ENCODE data around the gene ABCD4. TPM values are rescaled to one million over a fixed set of nuclear protein-coding genes. Genes with fewer than 3 reads are reported as not detected.

Gene ABCD4
- polyA plus RNA-seq, 1 donor from 2014 or later = 106 TPM

- H2AFZ ChIP-seq (ENCODE audit: low read depth, low read length) = no peak overlapping the region
- no peaks in the 10 kb centered on the region for H3K36me3 ChIP-seq (ENCODE audit: insufficient read depth, low read length)
- H3K79me2 ChIP-seq (replicated peaks; ENCODE audit: insufficient read depth, low read length) = no peaks in the 10 kb centered on the region
- no peaks in the 10 kb centered on the region for H3K9me3 ChIP-seq (ENCODE audit: low read length)
- H3K9me2 ChIP-seq (ENCODE audit: insufficient read depth, low read length) = no peaks in the 10 kb centered on the region
- H3K27me3 ChIP-seq (ENCODE audit: insufficient read depth, low read depth, low read length) = peaks cover 64% of the 10 kb centered on the region
- H3K27ac ChIP-seq (ENCODE audit: low read length) = no peak overlapping the region
- H3F3A ChIP-seq (ENCODE audit: insufficient read depth, low read length, poor library complexity, severe bottlenecking) = no peaks in the 10 kb centered on the region
- TF ChIP-seq CTCF (IDR thresholded peaks at IDR 0.05; ENCODE audit: poor library complexity, severe bottlenecking) (no peak), REST (IDR thresholded peaks at IDR 0.05; ENCODE audit: borderline replicate concordance) (no peak), SMC3 (conservative IDR thresholded peaks at IDR 0.05; ENCODE audit: poor library complexity) (no peak), RAD21 (conservative IDR thresholded peaks at IDR 0.05) (no peak), MXI1 (conservative IDR thresholded peaks at IDR 0.05; ENCODE audit: poor library complexity, severe bottlenecking) (no peak)
- no peaks in the 10 kb centered on the region for H4K20me1 ChIP-seq (ENCODE audit: insufficient read depth)
- H3K4me3 ChIP-seq (ENCODE audit: low read length) = no peak overlapping the region
- H3K4me2 ChIP-seq (ENCODE audit: low read length) = no peak overlapping the region
- no peak overlapping the region for H3K9ac ChIP-seq (ENCODE audit: low read length)
These were observed 59.7 kb downstream of the ABCD4 start for GRCh38 chr14:74243051-74243450.

- Histone ChIP-seq H3K4me3 (ENCODE audit: low read length) (no peak overlapping the region), H3K9me2 (ENCODE audit: insufficient read depth, low read length) (no peaks in the 10 kb centered on the region), H3K27ac (ENCODE audit: low read length) (no peak overlapping the region), H2AFZ (ENCODE audit: low read depth, low read length) (no peak overlapping the region), H3K9ac (ENCODE audit: low read length) (no peak overlapping the region), H3K27me3 (ENCODE audit: insufficient read depth, low read depth, low read length) (peaks cover 67% of the 10 kb centered on the region), H3K9me3 (ENCODE audit: low read length) (no peaks in the 10 kb centered on the region), H3K4me2 (ENCODE audit: low read length) (no peak overlapping the region), H4K20me1 (ENCODE audit: insufficient read depth) (no peaks in the 10 kb centered on the region), H3F3A (ENCODE audit: insufficient read depth, low read length, poor library complexity, severe bottlenecking) (no peaks in the 10 kb centered on the region), H3K36me3 (ENCODE audit: insufficient read depth, low read length) (no peaks in the 10 kb centered on the region), H3K79me2 (replicated peaks; ENCODE audit: insufficient read depth, low read length) (no peaks in the 10 kb centered on the region)
- TF ChIP-seq EP300 (conservative IDR thresholded peaks at IDR 0.05; ENCODE audit: poor library complexity, severe bottlenecking) = no peak
- TF ChIP-seq RAD21 (conservative IDR thresholded peaks at IDR 0.05) = no peak
- no peak for TF ChIP-seq EZH2 (IDR thresholded peaks at IDR 0.05; ENCODE audit: borderline replicate concordance, insufficient read depth, low read length, poor library complexity, severe bottlenecking)
- TF ChIP-seq REST (IDR thresholded peaks at IDR 0.05; ENCODE audit: borderline replicate concordance) = no peak
These were observed 60.0 kb downstream of the ABCD4 start for GRCh38 chr14:74242780-74243042.

Data from neural cell (in vitro differentiated cells).